K562 (cell line): ENCODE measurements around the gene FASN. TPM values are rescaled to one million over a fixed set of nuclear protein-coding genes. Genes with fewer than 3 reads are reported as not detected.

Experiments
- ATAC-seq: fragments of 200-7000 bp; cut with Tn5 transposase; 3 replicates; pipeline ENCODE4 v1.9.1; 2020; ENCODE audit warnings: moderate library complexity
- BruUV-seq: library from RNA; stranded (reverse); fragments of 400-500 nt; replicated peaks from 2 replicates; lab custom pipeline; 2021; lab: Mats Ljungman, UMichigan
- CTCF ChIA-PET: fragments of 300-600 bp; formaldehyde crosslinking; extraction: SDS; loops from one replicate; lab custom pipeline; 2021; ENCODE audit warnings: low intra/inter-chr PET ratio; lab: Yijun Ruan, JAX
- POLR2A ChIA-PET: fragments of 300-600, 350-650 bp; sonication (Branson Sonifier 250); formaldehyde crosslinking; extraction: SDS; loops from one replicate; lab custom pipeline; 2021; ENCODE audit warnings: antibody characterized with exemption, inconsistent platforms; lab: Yijun Ruan, JAX
- DNase-seq, 4 experiments: peaks; one replicate each; pipeline versions ENCODE4 v3.0.0 to v3.0.0-alpha.2; 2011 to 2018; ENCODE audit warnings: low spot score in 3 of 4, mixed read lengths in 3 of 4; ENCODE audit errors: extremely low read depth in 1 of 4
- FAIRE-seq: peaks from 2 replicates; lab custom pipeline; 2011; peaks lifted over from hg19 to GRCh38; lab: Jason Lieb, UNC
- H2AFZ ChIP-seq: 2 replicates; pipeline ENCODE4 v1.6.0; 2011; ENCODE audit warnings: low read depth, low read length, control low read depth, inconsistent platforms
- H3K27ac ChIP-seq: fragments of 200-600 bp; 3 replicates; pipeline ENCODE4 v1.8.0; 2011; ENCODE audit warnings: low read depth, mild to moderate bottlenecking, control low read depth, inconsistent platforms, low read length, moderate library complexity, mixed read lengths; ENCODE audit errors: extremely low read depth
- H3K27me3 ChIP-seq, 2 experiments: fragments of 300-600 bp in 1 of 2; 2 replicates in 1 of 2; 3 replicates in 1 of 2; pipeline versions ENCODE4 v1.6.0 to v1.8.0; 2011; ENCODE audit warnings: inconsistent platforms in 2 of 2, low read length in 2 of 2, mild to moderate bottlenecking in 1 of 2, mixed read lengths in 1 of 2, moderate library complexity in 1 of 2; ENCODE audit not compliant: control insufficient read depth in 2 of 2, insufficient read depth in 2 of 2
- H3K36me3 ChIP-seq: fragments of 300-600 bp; 3 replicates; pipeline ENCODE4 v1.8.0; 2011; ENCODE audit warnings: mild to moderate bottlenecking, low read length, inconsistent platforms; ENCODE audit not compliant: control insufficient read depth, insufficient read depth
- H3K4me1 ChIP-seq, 2 experiments: fragments of 200-600 bp in 1 of 2; replicated peaks in 1 of 2; 2 replicates in 1 of 2; 3 replicates in 1 of 2; pipeline versions ENCODE4 v1.5.1 to v1.8.0; 2011; ENCODE audit warnings: inconsistent platforms in 2 of 2, low read length in 2 of 2, mild to moderate bottlenecking in 1 of 2, mixed read lengths in 1 of 2, moderate library complexity in 1 of 2; ENCODE audit not compliant: control insufficient read depth in 2 of 2, insufficient read depth in 2 of 2
- H3K4me2 ChIP-seq: 2 replicates; pipeline ENCODE4 v1.6.1; 2011; ENCODE audit warnings: low read length, control low read depth, inconsistent platforms, mixed read lengths; ENCODE audit not compliant: insufficient read depth
- H3K4me3 ChIP-seq: fragments of 200-600 bp; sonication (generic), shearing (Covaris generic); 2 replicates; pipeline ENCODE4 v1.5.1; 2016; ENCODE audit warnings: control low read depth, inconsistent platforms
- H3K79me2 ChIP-seq: fragments of 200-600 bp; 3 replicates; pipeline ENCODE4 v1.8.0; 2011; ENCODE audit warnings: low read length, inconsistent platforms; ENCODE audit not compliant: control insufficient read depth, insufficient read depth
- H3K9ac ChIP-seq, 2 experiments: 2 replicates each; pipeline versions ENCODE4 v1.6.0 to v1.6.1; 2011; ENCODE audit warnings: low read depth in 2 of 2, low read length in 2 of 2, control low read depth in 1 of 2, inconsistent platforms in 1 of 2, mild to moderate bottlenecking in 1 of 2, mixed read lengths in 1 of 2; ENCODE audit not compliant: insufficient read depth in 1 of 2
- H3K9me1 ChIP-seq: one replicate; pipeline ENCODE4 v1.6.0; 2011; ENCODE audit warnings: inconsistent platforms, mild to moderate bottlenecking, low read length, moderate library complexity; ENCODE audit not compliant: control insufficient read depth, insufficient read depth
- H3K9me3 ChIP-seq: replicated peaks from 2 replicates; pipeline ENCODE4 v1.5.1; 2011; ENCODE audit warnings: low read depth, low read length, inconsistent platforms; ENCODE audit not compliant: control insufficient read depth, insufficient read depth
- H4K20me1 ChIP-seq: replicated peaks from 2 replicates; pipeline ENCODE4 v1.6.1; 2011; ENCODE audit warnings: low read length, inconsistent platforms, mixed read lengths; ENCODE audit not compliant: control insufficient read depth, insufficient read depth
- BCL6 ChIP-seq: fragments of 250-450 bp; sonication (Bioruptor Pico); IDR thresholded peaks from 2 replicates; pipeline ENCODE4 v1.4.0; 2020
- DDX20 ChIP-seq: fragments of 450-650 bp; IDR thresholded peaks from 2 replicates; pipeline ENCODE4 v1.6.1; 2016; ENCODE audit warnings: missing genetic modification characterization, low read depth, mild to moderate bottlenecking, missing compliant biosample characterization, moderate library complexity
- HEY1 ChIP-seq: fragments of 250-450 bp; sonication (Bioruptor Pico); IDR thresholded peaks from 2 replicates; pipeline ENCODE4 v1.5.0; 2020; ENCODE audit warnings: mild to moderate bottlenecking, moderate library complexity, borderline replicate concordance
- MAFG ChIP-seq: fragments of 450-650 bp; conservative IDR thresholded peaks from 2 replicates; pipeline ENCODE4 v1.6.1; 2016; ENCODE audit warnings: missing genetic modification characterization, missing compliant biosample characterization
- MXI1 ChIP-seq: IDR thresholded peaks from 2 replicates; pipeline ENCODE4 v1.6.1; 2011; ENCODE audit warnings: low read depth, mild to moderate bottlenecking, improper control_type of control experiment, low read length
- NFE2 ChIP-seq: IDR thresholded peaks from 2 replicates; pipeline ENCODE4 v1.6.1; 2014; ENCODE audit warnings: antibody characterized with exemption, low read depth
- PCBP2 ChIP-seq: fragments of 200-400 bp; formaldehyde crosslinking; IDR thresholded peaks from 2 replicates; pipeline ENCODE4 v1.6.1; 2018; ENCODE audit warnings: low read length, low read depth, mild to moderate bottlenecking, moderate library complexity; ENCODE audit not compliant: poor library complexity, severe bottlenecking
- POLR3G ChIP-seq: IDR thresholded peaks from 2 replicates; pipeline ENCODE4 v1.6.1; 2011; ENCODE audit not compliant: insufficient read length, insufficient replicate concordance; ENCODE audit errors: extremely low read depth
- RNF2 ChIP-seq: sonication (generic); IDR thresholded peaks from 2 replicates; pipeline ENCODE4 v1.6.1; 2016
- ZNF232 ChIP-seq: sonication (generic); formaldehyde crosslinking; IDR thresholded peaks from 2 replicates; pipeline ENCODE4 v1.8.0; 2022; ENCODE audit warnings: mild to moderate bottlenecking, missing genetic modification reagents
- ZNF696 ChIP-seq: fragments of 250-450 bp; sonication (Bioruptor Pico); conservative IDR thresholded peaks from 2 replicates; pipeline ENCODE4 v1.4.0; 2020; ENCODE audit warnings: mild to moderate bottlenecking, moderate library complexity
- WGBS: fragments of 100-300 bp; shearing (Covaris generic); methylation state at CpG from one replicate; pipeline ENCODE4 v1.1.6; 2016; ENCODE audit warnings: low coverage, mixed read lengths; ENCODE audit not compliant: insufficient coverage; ENCODE audit errors: missing lambda C conversion rate; 5-methylcytosine and 5-hydroxymethylcytosine counted together
- in situ Hi-C: fragments of 300-500 bp; cut with MboI; formaldehyde crosslinking; loops from 4 replicates; pipeline ENCODE4 v1.15.0; 2018; ENCODE audit warnings: inconsistent platforms, mixed read lengths
- intact Hi-C: fragments of 100-400 bp; cut with micrococcal nuclease; formaldehyde crosslinking; loops from 2 replicates; pipeline ENCODE4 v1.14.2; 2022
- polyA plus RNA-seq, 8 experiments: library from polyadenylated mRNA; depleted of rRNA in 4 of 8; stranded (reverse) in 5 of 8; unstranded in 3 of 8; fragments of >200 nt; fragmentation: Nextera tagmentation in 2 of 8; fragmentation: Illumina TruSeq in 1 of 8; extraction: Ambion mirVana in 2 of 8; extraction: Trizol in 1 of 8; gene quantifications; 2 replicates each; pipeline versions ENCODE4 v1.2.1 to v1.2.3, GENCODE V29; 2011 to 2014; ENCODE audit warnings: inconsistent platforms in 1 of 8, missing spikeins in 1 of 8
- total RNA-seq, 7 experiments: library from RNA; depleted of rRNA in 6 of 7; stranded (reverse); fragments of >200 nt in 6 of 7; fragmentation: Illumina TruSeq in 2 of 7; extraction: Trizol in 2 of 7; gene quantifications; 2 replicates each; pipeline versions ENCODE4 v1.2.1 to v1.2.3, GENCODE V29; 2011 to 2021; ENCODE audit warnings: low replicate concordance in 1 of 7
- TF ChIP-seq, protein P1 (sequence below), 2 experiments: fragments of 150-350 bp in 1 of 2; IDR thresholded peaks; 2 replicates each; pipeline ENCODE4 v1.6.1; 2012 to 2016; ENCODE audit warnings: low read depth in 2 of 2, low read length in 2 of 2, mild to moderate bottlenecking in 1 of 2, moderate library complexity in 1 of 2
- TF ChIP-seq, protein P2 (sequence below): fragments of 250-450 bp; sonication (Bioruptor Pico); IDR thresholded peaks from 2 replicates; pipeline ENCODE4 v1.8.0; 2021; ENCODE audit warnings: moderate library complexity, mild to moderate bottlenecking, inconsistent platforms
- TF ChIP-seq, protein P3 (sequence below): fragments of 450-650 bp; formaldehyde crosslinking; IDR thresholded peaks from 2 replicates; pipeline ENCODE4 v1.4.0; 2020; ENCODE audit warnings: mild to moderate bottlenecking
- TF ChIP-seq, protein P4 (sequence below), 2 experiments: fragments of 450-650 bp; conservative IDR thresholded peaks; 2 replicates each; pipeline ENCODE4 v1.6.1; 2017; ENCODE audit warnings: mild to moderate bottlenecking in 2 of 2, moderate library complexity in 2 of 2

Gene FASN
- total and polyA plus RNA-seq, 9 of the 15 experiments (the other 6 are each of a cell fraction or from before 2014, with no cell fraction given), result 0.15 to 663 (median 49.9) TPM

DNA sequence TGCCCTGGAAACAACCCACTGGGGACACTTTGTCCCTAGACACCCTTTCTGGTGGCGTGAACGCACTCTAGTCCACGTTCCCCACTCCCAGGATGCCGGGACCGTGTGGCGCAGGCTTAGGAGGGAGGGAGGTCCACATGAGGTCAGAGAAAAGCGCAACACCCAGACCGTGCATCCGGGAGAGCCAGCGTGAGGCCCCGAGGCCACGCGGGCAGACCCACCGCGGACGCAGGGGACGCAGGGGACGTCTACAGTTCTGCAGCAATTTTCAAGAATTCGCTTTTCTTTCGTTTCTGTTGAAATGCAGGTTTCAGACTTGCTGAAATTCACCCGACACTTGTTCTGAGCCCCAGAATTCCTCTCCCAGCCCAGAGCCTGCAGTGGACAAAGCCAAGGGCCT, 51.1 kb downstream of the FASN start:
- in situ Hi-C loops (no loop called here), intact Hi-C loops (no loop called here)
- Histone ChIP-seq H3K4me1 (peaks cover 6 to 65% of the 10 kb centered on the region in 2 experiments; a peak in 3 of 5 replicates), H3K9me3 (no peaks in the 10 kb centered on the region), H2AFZ (no peak overlapping the region), H3K27ac (no peak overlapping the region), H3K9ac (peak overlapping the region in 1 of 2 experiments; percentile 65; a peak in 1 of 4 replicates), H3K4me3 (no peak overlapping the region), H3K79me2 (peaks cover 12% of the 10 kb centered on the region; the same call in 2 of the 3 replicates), H4K20me1 (no peaks in the 10 kb centered on the region), H3K36me3 (peaks cover 36% of the 10 kb centered on the region; the same call in 2 of the 3 replicates), H3K27me3 (no peaks in the 10 kb centered on the region), H3K4me2 (no peak overlapping the region), H3K9me1 (peaks cover 2% of the 10 kb centered on the region)
- ChIA-PET POLR2A (no interaction called here), CTCF (no interaction called here)
- BruUV-seq, result no TSS peak
- ATAC-seq (no peak), DNase-seq (peak in 1 of 4 experiments; percentile 9), FAIRE-seq (no peak)
- WGBS, result 82% methylated on average over 19 of the region's 21 CpGs
- TF ChIP-seq MXI1 (no peak), ZNF232 (CRISPR knock-in tag) (no peak), NFE2 (no peak), MAFG (tag) (no peak), PCBP2 (no peak), HEY1 (CRISPR knock-in tag) (no peak), BCL6 (CRISPR knock-in tag) (no peak), POLR3G (no peak), RNF2 (no peak), ZNF696 (CRISPR knock-in tag) (no peak), DDX20 (tag) (no peak)
- TF ChIP-seq, protein P1, sequence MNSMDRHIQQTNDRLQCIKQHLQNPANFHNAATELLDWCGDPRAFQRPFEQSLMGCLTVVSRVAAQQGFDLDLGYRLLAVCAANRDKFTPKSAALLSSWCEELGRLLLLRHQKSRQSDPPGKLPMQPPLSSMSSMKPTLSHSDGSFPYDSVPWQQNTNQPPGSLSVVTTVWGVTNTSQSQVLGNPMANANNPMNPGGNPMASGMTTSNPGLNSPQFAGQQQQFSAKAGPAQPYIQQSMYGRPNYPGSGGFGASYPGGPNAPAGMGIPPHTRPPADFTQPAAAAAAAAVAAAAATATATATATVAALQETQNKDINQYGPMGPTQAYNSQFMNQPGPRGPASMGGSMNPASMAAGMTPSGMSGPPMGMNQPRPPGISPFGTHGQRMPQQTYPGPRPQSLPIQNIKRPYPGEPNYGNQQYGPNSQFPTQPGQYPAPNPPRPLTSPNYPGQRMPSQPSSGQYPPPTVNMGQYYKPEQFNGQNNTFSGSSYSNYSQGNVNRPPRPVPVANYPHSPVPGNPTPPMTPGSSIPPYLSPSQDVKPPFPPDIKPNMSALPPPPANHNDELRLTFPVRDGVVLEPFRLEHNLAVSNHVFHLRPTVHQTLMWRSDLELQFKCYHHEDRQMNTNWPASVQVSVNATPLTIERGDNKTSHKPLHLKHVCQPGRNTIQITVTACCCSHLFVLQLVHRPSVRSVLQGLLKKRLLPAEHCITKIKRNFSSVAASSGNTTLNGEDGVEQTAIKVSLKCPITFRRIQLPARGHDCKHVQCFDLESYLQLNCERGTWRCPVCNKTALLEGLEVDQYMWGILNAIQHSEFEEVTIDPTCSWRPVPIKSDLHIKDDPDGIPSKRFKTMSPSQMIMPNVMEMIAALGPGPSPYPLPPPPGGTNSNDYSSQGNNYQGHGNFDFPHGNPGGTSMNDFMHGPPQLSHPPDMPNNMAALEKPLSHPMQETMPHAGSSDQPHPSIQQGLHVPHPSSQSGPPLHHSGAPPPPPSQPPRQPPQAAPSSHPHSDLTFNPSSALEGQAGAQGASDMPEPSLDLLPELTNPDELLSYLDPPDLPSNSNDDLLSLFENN (IDR thresholded peaks at IDR 0.05; ENCODE audit: low read depth in 2 of 2, low read length in 2 of 2), result no peak
- TF ChIP-seq, protein P2, sequence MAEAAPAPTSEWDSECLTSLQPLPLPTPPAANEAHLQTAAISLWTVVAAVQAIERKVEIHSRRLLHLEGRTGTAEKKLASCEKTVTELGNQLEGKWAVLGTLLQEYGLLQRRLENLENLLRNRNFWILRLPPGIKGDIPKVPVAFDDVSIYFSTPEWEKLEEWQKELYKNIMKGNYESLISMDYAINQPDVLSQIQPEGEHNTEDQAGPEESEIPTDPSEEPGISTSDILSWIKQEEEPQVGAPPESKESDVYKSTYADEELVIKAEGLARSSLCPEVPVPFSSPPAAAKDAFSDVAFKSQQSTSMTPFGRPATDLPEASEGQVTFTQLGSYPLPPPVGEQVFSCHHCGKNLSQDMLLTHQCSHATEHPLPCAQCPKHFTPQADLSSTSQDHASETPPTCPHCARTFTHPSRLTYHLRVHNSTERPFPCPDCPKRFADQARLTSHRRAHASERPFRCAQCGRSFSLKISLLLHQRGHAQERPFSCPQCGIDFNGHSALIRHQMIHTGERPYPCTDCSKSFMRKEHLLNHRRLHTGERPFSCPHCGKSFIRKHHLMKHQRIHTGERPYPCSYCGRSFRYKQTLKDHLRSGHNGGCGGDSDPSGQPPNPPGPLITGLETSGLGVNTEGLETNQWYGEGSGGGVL (CRISPR knock-in tag), result no peak
- TF ChIP-seq, protein P3, sequence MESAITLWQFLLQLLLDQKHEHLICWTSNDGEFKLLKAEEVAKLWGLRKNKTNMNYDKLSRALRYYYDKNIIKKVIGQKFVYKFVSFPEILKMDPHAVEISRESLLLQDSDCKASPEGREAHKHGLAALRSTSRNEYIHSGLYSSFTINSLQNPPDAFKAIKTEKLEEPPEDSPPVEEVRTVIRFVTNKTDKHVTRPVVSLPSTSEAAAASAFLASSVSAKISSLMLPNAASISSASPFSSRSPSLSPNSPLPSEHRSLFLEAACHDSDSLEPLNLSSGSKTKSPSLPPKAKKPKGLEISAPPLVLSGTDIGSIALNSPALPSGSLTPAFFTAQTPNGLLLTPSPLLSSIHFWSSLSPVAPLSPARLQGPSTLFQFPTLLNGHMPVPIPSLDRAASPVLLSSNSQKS (CRISPR knock-in tag), result no peak
- TF ChIP-seq, protein P4, sequence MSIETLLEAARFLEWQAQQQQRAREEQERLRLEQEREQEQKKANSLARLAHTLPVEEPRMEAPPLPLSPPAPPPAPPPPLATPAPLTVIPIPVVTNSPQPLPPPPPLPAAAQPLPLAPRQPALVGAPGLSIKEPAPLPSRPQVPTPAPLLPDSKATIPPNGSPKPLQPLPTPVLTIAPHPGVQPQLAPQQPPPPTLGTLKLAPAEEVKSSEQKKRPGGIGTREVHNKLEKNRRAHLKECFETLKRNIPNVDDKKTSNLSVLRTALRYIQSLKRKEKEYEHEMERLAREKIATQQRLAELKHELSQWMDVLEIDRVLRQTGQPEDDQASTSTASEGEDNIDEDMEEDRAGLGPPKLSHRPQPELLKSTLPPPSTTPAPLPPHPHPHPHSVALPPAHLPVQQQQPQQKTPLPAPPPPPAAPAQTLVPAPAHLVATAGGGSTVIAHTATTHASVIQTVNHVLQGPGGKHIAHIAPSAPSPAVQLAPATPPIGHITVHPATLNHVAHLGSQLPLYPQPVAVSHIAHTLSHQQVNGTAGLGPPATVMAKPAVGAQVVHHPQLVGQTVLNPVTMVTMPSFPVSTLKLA (conservative IDR thresholded peaks at IDR 0.05), result no peak
